ENCODE data around the gene CREB1.

DNA sequence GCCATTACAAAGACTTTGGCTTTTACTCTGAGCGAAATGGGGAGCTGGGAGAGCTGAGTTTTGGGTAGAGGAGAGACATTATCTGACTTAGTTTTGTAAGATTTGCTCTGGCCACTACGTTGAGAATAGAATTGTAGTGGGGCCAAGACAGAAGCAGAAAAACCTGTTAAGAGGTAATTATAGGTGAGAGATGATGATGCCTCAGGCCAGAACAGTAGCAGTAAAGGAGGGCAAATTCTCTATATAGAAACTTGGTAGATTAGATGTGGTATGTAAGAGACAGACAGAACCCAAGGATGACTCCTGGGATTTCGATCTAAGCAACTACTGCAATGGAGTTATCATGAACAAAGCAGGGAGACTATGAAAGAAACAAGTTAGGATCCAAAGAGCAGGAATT lies 17.4 kb upstream of the CREB1 start:
- TF ChIP-seq EZH2 (IDR thresholded peaks at IDR 0.05; ENCODE audit: borderline replicate concordance, low read length) (no peak), CTCF (conservative IDR thresholded peaks at IDR 0.05 in 1 of 2, IDR thresholded peaks at IDR 0.05 in 1 of 2; ENCODE audit: extremely low read depth in 1 of 2, insufficient read depth in 1 of 2, low read depth in 1 of 2, low read length in 2 of 2) (no peak)
